IPS-18a (cell line): ENCODE results near the gene ANKRD13D.

Experiments used
- H3K27ac ChIP-seq: one replicate; pipeline ENCODE4 v1.5.1; 2013; ENCODE audit warnings: low read length
- H3K27me3 ChIP-seq: one replicate; pipeline ENCODE4 v1.6.1; 2013; ENCODE audit warnings: mild to moderate bottlenecking, low read length; ENCODE audit not compliant: control insufficient read depth, insufficient read depth
- H3K36me3 ChIP-seq: one replicate; pipeline ENCODE4 v1.6.1; 2013; ENCODE audit warnings: low read depth, low read length; ENCODE audit not compliant: control insufficient read depth
- H3K4me1 ChIP-seq: one replicate; pipeline ENCODE4 v1.6.1; 2013; ENCODE audit warnings: low read depth, low read length; ENCODE audit not compliant: control insufficient read depth
- H3K4me3 ChIP-seq: one replicate; pipeline ENCODE4 v1.5.1; 2013; ENCODE audit warnings: low read length
- H3K9ac ChIP-seq: one replicate; pipeline ENCODE4 v1.6.1; 2013; ENCODE audit warnings: mild to moderate bottlenecking, low read length, moderate library complexity
- H3K9me3 ChIP-seq: one replicate; pipeline ENCODE4 v1.6.1; 2013; ENCODE audit warnings: low read depth, low read length; ENCODE audit not compliant: control insufficient read depth

The ANKRD13D gene

DNA sequence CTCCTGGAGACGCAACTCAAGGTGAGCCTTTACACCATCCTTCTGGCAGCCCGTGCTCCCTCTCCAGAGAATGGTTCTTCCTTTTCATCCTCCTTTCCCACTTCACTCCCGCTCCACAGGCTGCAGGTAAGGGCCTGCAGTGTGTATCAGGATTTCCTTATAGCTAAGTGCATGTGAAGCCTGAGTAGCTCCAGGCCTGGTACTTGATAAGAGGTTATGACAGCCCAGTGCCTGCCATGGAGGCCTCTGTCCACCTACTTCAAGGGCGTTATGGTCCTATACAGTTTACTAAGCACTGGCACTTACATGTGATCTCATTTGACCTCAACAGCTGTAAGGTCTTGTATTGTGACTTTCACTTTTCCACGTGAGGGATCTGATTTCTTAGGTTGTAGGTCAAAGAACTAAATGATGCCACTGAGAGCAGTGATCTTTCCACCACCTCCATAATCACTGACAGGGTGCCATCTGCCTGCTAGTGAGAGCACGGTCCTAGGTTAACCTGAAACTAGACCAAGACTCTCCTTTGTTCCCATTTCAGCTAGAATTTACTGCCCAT lies 32.3 kb downstream of the ANKRD13D start:
- Histone ChIP-seq H3K4me1 (no peaks in the 10 kb centered on the region), H3K9ac (no peak overlapping the region), H3K27ac (no peak overlapping the region), H3K36me3 (no peaks in the 10 kb centered on the region), H3K4me3 (no peak overlapping the region), H3K27me3 (peaks cover 29% of the 10 kb centered on the region), H3K9me3 (no peaks in the 10 kb centered on the region)

DNA sequence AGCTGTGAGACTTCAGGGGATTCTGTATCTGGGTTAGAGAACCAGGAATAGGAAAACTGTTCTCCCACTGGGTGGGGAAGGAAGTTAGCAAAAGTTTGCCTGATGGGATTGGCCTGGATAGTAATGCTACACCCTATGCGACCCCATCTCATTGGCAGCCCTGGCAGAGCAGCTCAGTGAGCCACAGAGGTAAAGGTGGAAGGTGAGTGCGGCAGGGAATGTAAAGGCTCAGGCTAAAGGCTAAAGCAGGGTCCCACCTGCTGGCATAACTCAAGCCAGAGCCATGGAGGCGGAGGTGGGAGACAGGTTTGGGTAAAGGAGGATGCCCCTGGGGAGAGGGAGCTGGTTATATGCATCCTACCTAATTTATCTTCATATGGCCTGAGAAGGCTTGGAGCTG lies 32.9 kb downstream of the ANKRD13D start:
- Histone ChIP-seq H3K4me3 (no peak overlapping the region), H3K27me3 (peaks cover 29% of the 10 kb centered on the region), H3K36me3 (no peaks in the 10 kb centered on the region), H3K4me1 (no peaks in the 10 kb centered on the region), H3K9ac (no peak overlapping the region), H3K27ac (no peak overlapping the region), H3K9me3 (no peaks in the 10 kb centered on the region)

DNA sequence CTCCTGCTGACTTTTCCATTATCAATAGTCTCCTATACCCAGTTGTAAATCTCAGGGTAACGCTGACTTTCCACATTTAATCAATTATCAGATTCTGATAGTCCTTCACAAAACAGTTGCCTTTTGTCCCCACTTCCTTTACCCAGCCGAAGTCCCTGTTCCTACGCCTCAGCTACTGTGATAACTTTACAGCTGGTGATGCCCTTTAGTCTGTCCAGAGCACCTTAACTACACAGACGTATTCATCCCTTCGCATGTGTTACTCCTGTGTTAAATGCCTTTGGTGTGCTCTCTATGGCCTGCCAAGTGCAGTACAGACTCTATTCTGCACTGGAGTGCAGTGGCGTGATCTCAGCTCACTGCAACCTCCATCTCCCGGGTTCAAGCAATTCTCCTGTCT lies 34.4 kb downstream of the ANKRD13D start:
- H3K4me1 ChIP-seq = no peaks in the 10 kb centered on the region
- H3K27ac ChIP-seq = no peak overlapping the region
- no peak overlapping the region for H3K9ac ChIP-seq
- no peaks in the 10 kb centered on the region for H3K9me3 ChIP-seq
- no peaks in the 10 kb centered on the region for H3K36me3 ChIP-seq
- H3K27me3 ChIP-seq = peaks cover 22% of the 10 kb centered on the region
- H3K4me3 ChIP-seq = no peak overlapping the region

DNA sequence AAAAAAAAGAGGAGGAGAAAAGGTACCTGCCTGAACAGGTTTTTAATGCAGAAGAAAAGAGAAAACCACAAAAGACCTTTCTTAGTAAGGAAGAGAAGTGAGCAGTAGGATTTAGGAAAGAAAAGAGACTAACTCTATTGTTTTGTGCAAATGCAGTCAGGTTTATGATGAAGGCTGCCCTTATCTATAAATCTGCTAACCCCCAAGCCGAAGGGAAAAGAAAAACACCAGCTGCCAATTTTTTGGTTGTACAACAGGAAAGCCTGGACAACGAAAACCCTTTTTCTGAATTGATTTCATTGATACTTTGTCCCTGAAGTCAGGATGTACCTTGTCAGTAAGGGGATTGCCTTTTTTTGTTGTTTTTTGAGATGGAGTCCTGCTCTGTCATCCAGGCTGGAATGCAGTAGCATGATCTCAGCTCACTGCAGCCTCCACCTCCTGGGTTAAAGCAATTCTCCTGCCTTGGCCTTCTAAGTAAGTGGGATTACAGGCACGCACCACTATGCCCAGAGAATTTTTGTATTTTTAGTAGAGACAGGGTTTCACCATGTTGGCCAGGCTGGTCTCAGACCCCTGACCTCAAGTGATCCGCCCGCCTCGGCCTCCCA lies 43.1 kb downstream of the ANKRD13D start:
- no peaks in the 10 kb centered on the region for H3K27me3 ChIP-seq
- H3K4me3 ChIP-seq = no peak overlapping the region
- H3K36me3 ChIP-seq = no peaks in the 10 kb centered on the region
- H3K9me3 ChIP-seq = no peaks in the 10 kb centered on the region
- no peak overlapping the region for H3K9ac ChIP-seq
- H3K4me1 ChIP-seq = no peaks in the 10 kb centered on the region
- no peak overlapping the region for H3K27ac ChIP-seq

DNA sequence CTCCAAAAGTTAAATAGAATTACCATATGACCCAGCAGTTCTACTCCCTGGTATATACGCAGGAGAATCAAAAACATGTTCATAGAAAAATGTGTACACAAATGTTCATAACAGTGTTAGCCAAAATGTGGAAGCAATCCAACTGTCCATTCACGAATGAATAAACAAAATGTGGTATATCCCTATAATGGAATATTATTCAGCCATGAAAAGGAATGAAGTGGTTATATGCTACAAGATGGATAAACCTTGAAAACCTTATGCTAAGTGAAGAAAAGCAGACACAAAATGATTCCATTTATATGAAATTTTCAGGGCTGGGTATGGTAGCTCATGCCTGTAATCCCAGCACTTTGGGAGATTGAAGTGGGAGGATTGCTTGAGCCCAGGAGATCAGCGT lies 48.2 kb downstream of the ANKRD13D start:
- no peaks in the 10 kb centered on the region for H3K4me1 ChIP-seq
- no peaks in the 10 kb centered on the region for H3K9me3 ChIP-seq
- no peak overlapping the region for H3K9ac ChIP-seq
- H3K4me3 ChIP-seq = no peak overlapping the region
- H3K27me3 ChIP-seq = no peaks in the 10 kb centered on the region
- H3K27ac ChIP-seq = no peak overlapping the region
- H3K36me3 ChIP-seq = no peaks in the 10 kb centered on the region

DNA sequence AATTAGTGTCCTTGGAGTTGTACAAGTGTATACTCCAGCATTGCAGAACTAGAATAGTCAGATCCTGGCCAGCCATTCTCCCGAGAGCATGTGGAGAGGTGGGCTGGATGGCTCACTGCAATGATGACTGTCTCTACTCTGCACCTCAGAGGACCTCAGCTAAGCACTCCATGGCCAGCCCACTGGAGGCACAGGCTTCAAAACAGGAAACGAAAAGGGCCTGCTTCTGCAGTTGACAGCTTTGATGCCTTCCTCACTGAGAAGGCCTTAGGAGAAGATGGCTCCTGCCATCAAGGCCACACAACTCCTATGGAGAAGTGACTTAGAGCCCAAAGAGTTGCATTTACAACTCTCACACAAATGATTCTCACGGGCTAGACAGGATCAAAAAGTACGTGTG lies 55.2 kb downstream of the ANKRD13D start:
- Histone ChIP-seq H3K9me3 (no peaks in the 10 kb centered on the region), H3K27ac (no peak overlapping the region), H3K4me3 (no peak overlapping the region), H3K27me3 (no peaks in the 10 kb centered on the region), H3K36me3 (no peaks in the 10 kb centered on the region), H3K4me1 (no peaks in the 10 kb centered on the region), H3K9ac (no peak overlapping the region)

DNA sequence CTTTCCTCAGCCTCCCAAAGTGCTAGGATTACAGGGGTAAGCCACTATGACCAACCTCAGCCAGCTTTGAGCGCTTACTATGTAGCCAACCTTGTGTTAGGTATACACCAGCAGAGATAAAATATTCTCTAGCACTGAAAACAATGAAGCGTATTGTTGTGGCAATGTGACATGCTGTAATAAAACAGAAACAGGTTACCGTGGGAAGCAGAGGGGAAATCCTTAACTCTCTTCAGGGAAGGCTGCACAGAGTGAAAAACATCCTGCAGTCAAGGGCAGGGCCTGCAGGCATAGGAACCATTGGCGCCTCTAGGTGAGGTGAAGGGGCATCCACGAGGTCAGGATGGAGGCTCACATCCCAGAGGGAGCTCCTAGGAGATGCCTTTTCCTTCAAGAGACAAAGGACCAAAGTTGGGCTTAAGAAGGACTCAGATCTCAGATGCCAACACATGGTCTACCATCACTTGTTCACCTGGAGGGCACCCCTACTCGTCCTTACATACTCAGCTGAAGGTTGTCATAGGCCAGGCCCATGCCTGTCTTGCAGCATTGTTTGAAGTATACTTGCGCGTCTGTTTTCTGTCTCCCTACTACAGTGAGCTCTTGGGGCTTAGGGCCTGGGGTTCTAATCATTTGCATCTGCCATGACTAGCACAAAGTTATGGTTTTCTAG lies 56.3 kb downstream of the ANKRD13D start:
- Histone ChIP-seq H3K4me3 (no peak overlapping the region), H3K9me3 (no peaks in the 10 kb centered on the region), H3K27ac (no peak overlapping the region), H3K36me3 (no peaks in the 10 kb centered on the region), H3K27me3 (no peaks in the 10 kb centered on the region), H3K9ac (no peak overlapping the region), H3K4me1 (no peaks in the 10 kb centered on the region)

DNA sequence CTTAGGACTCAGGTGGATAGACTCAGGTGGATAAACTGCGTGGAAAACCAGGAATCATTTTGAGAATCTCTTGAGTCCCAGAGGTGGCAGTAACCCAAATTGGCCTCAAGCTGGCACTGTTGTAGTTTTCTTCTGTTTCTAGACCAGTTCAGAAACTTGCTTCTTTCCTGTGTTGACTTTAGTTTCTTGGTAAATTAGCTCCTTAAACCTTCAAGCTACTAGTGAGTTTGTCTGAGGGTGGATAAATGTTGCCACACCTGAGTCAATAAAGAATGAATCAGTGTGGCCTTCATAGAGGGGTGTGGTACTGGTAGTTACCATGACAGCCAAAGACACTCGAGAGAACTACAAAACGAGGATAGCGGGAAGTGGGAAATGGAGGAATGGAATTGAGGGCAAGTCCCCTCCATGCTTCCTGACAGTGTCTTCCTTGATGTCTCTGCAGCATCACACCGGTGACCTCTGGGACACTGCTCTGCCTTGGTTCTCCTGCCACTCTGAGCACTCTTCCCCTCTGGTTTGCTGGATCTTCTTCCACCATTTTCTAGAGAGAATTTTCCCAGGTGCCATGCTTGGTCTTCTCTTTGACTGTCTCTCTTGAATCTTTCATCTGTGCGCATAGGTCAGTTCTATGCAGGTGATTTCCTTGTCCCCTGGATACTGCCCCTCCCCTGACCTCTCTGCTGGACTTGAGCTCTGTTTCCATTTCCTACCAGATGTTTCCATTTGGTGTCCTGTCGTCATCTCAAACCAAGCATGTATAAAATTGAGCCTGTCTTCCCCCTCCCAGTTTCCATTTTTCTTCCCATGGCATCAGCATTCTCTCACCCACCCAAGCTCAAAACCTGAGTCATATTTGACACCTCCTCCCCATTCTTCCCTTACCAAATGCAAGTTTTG lies 57.1 kb downstream of the ANKRD13D start:
- Histone ChIP-seq H3K4me3 (no peak overlapping the region), H3K27ac (no peak overlapping the region), H3K9me3 (no peaks in the 10 kb centered on the region), H3K4me1 (no peaks in the 10 kb centered on the region), H3K36me3 (no peaks in the 10 kb centered on the region), H3K27me3 (no peaks in the 10 kb centered on the region), H3K9ac (no peak overlapping the region)

DNA sequence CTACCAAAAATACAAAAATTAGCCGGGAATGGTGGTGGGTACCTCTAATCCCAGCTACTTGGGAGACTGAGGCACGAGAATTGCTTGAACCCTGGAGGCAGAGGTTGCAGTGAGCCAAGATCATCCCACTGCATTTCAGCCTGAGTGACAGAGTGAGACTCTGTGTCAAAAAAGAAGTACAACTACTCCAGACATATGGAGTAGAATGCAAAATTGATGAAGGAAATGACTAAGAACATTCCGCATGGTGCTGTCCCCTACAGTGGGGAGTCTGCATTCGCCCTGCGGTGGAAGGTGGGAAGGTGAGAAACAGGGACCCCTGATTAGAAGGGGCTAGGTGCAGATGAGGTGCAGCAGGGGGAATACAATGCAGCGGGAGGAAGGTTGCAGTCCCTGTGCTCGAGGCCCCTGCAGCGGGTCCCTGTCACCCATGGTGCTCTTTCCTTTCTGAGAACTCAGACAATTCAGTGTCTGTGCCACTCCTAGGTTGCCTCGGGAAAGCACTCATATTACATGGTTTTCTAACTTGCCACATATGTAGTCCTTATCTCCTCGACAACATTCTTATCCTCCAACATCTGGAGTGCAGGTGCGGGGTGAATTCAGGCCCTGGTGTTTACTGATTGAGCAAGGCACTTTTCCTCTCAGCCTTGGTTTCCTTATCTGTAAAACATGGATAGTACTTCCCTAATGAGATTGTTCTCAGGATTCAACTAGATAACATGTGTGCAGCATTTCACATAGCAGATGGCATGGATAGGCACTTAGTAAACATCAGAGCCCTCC lies 59.1 kb downstream of the ANKRD13D start:
- H3K4me1 ChIP-seq = peaks cover 4% of the 10 kb centered on the region
- no peak overlapping the region for H3K27ac ChIP-seq
- no peaks in the 10 kb centered on the region for H3K9me3 ChIP-seq
- H3K9ac ChIP-seq = no peak overlapping the region
- no peaks in the 10 kb centered on the region for H3K27me3 ChIP-seq
- no peak overlapping the region for H3K4me3 ChIP-seq
- no peaks in the 10 kb centered on the region for H3K36me3 ChIP-seq

DNA sequence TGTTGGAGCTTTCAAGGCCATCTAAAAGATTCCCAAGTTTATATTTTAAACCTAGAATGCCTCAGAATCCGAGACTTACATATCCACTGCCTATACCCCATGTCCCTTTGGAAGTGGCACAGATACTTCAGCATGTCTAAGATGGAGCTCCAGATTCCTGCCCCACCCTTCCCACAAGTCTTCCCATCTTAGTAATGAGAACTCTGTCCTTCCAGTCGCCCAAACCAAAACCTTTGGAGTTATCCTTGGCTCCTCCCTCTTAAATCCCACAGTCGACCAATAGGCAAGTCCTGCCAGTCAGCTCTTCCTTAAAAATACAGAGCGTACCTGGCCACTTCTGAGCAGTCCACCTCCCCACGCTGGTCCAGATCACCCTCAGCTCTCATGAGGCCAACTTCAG lies 59.9 kb downstream of the ANKRD13D start:
- Histone ChIP-seq H3K4me1 (peaks cover 7% of the 10 kb centered on the region), H3K36me3 (no peaks in the 10 kb centered on the region), H3K4me3 (no peak overlapping the region), H3K27me3 (no peaks in the 10 kb centered on the region), H3K9ac (no peak overlapping the region), H3K9me3 (no peaks in the 10 kb centered on the region), H3K27ac (no peak overlapping the region)

DNA sequence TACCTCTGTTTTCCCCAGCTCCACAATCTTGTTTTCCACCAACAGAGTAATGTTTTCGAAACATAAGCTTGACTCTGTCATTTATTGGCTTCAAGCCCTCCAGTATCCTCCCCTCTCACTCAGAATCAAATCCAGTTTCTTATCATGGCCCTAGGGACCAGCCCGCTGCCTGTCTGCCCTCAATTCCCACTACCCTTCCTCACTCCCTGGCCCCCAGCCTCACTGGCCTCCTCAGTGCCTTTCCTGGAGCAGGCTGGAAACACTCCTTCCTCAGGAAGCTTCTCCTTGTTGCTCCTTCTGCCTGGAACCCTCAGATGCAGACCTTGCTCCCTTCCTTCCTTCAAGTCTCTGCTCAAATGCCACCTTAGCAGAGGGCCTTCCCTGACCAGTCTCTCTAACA lies 60.4 kb downstream of the ANKRD13D start:
- Histone ChIP-seq H3K27me3 (no peaks in the 10 kb centered on the region), H3K9ac (no peak overlapping the region), H3K4me1 (peaks cover 11% of the 10 kb centered on the region), H3K36me3 (no peaks in the 10 kb centered on the region), H3K9me3 (no peaks in the 10 kb centered on the region), H3K4me3 (no peak overlapping the region), H3K27ac (no peak overlapping the region)
